ENCODE data around the gene DTX2.
A peak's percentile ranks its signal among the peaks of the same experiment; 100 is the strongest.
"Not testable (repeated sequence)": the region's sequence is repeated elsewhere in the genome, so short reads cannot be mapped to it uniquely, and the experiment has no call there.

The DTX2 gene

DNA sequence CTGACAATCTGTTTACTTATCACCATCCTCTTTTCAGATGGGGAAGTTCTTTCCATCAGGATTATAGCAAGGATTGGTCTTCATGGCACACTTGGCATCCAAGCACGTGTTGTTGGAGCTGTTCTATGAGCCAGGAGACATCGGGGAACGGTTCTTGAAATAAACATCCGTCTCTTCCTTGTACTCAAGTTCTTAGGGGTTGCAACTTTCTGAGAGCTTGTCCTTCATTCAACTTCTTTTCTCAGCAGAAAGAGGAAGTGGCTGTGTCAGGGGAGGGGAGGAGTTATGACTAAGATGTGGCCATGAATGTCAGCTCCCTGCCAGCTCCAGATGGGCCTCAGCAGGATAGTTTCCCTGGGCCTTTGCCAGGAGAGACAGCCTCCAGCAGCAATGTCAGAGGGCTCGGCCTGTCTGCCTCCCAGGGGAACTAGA lies 15.9 kb upstream of the DTX2 start:
- peak; percentile 26 for DNase-seq

DNA sequence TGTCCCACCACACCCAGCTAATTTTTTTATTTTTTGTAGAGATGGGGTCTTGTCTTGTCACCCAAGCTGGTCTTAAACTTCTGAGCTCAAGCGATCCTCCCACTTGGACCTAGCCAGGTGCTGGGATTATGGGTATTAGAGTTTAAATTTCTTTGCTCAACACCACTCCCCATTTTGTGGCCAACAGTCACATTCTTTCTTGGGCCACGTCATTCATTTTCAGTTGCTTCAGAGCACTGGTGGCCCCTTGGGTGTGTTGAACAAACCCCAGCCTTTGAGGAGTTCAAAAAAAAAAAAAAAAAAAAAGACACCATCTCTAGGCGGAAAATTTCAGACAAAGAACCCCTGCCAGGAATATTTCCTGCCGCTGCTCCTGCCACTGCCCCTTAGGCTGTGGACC lies 4.5 kb upstream of the DTX2 start:
- DNase-seq, result not testable (repeated sequence)

DNA sequence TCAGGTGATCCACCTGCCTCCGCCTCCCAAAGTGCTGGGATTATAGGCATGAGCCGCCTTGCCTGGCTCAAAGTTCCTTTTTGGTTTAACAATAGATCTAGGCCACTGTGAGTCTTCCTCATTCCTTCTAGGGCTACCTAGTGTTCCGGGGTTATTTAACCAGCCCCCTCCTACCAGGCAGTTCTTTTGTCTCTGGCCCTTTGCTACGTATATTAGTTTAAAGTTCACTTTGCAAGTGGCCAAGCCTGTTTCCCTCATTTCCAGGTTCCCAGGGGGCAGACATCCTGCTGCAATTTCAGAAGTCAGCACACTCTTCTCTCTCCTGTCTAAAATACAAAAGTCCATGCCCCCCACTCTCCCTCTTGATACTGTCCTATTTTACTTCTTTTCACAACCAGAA lies 3.0 kb upstream of the DTX2 start:
- not testable (repeated sequence) for DNase-seq

DNA sequence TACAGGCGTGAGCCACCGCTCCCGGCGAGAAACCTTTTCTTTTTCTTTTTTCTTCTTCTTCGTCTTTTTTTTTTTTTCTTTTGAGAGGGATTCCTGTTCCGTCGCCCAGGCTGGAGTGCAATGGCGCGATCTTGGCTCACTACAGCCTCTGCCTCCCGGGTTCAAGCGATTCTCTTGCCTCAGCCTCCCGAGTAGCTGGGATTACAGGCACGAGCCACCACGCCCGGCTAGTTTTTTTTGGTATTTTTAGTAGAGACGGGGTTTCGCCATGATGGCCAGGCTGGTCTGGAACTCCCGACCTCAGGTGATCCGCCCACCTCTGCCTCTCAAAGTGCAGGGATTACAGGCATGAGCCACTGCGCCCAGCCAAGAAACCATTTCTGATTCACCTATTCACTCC lies 742 bp upstream of the DTX2 start:
- not testable (repeated sequence) for DNase-seq

DNA sequence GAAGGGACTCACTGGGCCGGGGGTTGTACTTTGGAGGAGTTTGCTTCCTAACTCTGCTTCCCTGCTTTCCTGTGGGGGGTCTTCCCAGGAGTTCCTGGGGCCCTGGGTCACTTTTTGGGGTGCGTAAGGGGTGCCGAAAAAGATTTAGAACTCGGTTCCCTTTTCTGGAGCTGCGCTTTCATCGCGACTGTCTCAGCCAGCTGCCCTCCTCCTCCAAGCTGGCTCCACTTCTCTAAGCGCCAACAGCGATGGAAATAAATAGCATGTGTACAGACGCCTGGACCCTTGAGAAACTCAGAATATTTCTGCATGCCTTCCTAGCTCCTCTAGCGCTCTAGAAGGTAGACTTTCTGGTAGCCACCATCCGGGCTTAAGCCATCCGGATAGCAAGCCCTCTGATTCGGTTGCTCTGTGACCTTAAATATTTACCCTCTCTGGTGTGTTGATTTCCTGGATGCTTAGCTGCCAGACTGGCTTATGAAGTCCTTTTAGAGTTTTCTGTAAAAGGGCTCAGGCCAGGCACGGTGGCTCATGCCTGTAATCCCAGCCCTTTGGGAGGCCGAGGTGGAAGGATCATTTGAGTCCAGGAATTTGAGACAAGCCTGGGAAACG lies 868 bp downstream of the DTX2 start:
- DNase-seq, result not testable (repeated sequence)

DNA sequence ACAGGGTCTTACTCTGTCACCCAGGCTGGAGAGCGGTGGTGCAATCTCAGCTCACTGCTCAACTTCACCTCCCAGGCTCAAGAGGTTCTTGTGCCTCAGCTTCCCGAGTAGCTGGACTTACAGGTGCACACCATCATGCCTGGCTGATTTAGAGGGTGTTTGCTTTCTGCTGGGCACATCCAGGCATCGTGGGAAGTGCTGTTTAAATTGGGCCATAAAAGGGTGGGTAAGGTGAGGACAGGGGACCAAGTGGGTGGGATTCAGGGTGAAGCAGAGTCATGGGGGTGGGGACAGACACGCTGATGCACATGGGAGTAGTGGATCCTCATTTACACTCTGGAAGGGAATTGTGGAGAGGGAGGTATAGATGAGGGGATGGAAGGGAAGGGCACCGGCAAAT lies 3.5 kb downstream of the DTX2 start:
- not testable (repeated sequence) for DNase-seq

DNA sequence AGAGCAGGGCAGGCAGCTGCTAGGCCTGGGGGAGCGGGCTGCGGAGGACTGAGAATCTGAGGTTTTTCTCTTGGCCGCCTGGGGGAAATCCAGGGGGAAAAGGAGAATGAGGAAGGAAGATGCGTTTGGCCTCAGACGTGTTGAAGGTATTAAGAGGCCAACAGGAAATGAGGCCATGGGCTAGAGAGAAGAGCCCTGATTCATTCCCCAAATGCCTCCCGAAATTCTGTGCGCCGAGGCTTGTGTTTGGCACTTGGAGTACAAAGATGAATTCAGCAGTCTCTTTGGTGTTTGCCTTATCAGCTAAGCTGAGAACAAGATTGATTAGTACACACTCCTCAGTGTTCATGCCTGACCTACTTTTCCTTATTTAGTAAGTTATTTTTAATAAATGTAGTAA lies 4.4 kb downstream of the DTX2 start:
- DNase-seq, result not testable (repeated sequence)

DNA sequence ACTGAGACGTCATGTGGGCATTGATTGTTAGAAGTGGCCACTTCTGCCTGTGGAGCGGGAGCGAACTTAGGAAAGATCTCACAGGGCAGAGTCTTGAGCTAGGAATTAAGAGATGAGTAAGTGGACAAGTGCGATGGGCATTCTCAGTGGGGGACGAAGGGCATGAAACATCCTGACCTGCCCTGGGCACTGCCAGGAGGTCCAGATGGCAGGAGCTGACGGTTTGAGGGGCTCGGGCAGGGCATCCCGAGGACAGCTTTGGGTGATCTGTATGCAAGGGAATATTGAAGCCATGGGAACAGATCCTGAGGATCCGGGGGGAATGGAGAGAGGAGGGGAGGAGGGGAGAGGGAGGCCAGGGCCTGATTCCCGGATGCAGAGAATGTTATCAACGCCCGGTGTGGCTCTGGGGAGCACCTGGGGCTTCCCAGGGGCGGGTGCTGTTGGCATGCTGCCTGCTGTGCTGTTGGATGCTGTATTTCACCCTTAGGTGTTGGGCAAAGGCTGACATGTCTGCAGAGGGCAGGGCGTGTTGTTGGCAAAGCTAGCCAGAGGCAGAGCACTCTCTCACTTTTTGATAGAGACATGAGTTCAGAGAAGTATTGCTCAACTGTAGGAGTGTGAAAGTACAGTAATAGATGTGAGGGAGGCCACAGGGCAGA lies 6.4 kb downstream of the DTX2 start:
- not testable (repeated sequence) for DNase-seq

DNA sequence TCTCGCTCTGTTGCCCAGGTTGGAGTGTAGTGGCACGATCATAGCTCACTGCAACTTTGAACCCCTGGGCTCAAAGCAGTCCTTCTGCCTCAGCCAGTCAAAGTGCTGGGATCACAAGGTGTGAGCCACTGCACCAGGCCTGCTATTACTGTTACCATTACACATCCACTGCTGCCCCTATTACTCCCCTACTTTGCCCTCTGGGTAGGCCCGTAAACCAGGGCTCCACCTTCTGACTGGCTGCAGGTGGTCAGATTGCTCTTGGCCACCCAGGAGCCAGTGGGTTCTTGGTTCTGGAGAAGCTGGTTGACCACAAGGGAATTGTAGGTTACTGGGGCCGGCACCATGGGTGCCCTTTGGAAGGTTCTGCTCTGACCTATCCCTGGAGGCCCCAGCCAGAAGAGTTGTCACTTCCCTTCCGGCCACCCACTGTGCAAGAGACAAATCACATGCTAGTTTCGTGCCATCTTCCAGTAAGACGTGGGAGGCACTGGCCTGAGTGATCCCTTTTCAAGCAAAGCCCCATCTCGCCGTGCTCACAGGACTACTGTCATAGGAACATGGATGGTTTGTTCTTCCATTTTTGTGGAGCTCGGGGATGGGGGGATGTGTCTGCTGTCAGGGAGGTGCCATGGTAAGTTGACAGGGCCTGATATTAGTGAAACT lies 10.2 kb downstream of the DTX2 start:
- not testable (repeated sequence) for DNase-seq

DNA sequence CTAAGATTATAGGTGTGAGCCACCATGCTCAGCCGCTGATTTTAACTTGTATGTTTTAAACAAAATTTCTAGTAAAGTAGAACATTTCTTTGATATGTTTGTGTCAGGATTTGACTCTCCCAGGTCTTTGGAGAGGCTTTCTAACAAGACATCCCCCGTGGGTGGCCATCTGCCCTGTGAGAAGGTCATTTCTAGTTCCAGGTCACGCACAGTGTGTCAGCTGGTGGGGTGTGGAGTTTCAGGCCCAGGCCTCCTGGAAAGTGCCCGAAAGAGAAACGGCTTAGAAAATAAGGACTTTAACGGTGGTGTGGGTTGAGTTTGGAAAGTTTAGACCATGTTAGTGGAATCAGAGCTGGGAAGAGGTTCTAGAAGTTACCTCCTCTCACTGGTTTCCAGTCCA lies 11.6 kb downstream of the DTX2 start:
- not testable (repeated sequence) for DNase-seq

DNA sequence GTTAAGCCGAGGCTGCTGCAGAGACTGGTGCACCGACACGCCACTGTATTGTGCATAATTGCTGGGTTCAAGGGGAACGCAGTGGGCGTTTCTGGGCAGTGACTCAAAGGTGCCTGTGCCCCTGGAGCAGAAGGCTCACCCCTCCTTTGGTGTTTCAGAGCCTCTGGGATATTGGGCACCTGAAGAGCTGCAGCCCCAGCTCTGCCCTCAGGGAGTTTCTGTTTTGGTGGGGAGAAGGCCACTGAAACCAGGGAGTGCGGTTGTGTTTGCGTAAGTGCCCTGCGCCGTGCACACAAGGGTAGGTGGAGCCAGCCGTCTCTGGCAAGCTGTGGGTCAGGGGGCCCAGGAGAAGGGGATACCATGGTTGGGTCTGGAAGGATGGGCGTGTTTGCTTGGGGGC lies 14.8 kb downstream of the DTX2 start:
- DNase-seq, result not testable (repeated sequence)

DNA sequence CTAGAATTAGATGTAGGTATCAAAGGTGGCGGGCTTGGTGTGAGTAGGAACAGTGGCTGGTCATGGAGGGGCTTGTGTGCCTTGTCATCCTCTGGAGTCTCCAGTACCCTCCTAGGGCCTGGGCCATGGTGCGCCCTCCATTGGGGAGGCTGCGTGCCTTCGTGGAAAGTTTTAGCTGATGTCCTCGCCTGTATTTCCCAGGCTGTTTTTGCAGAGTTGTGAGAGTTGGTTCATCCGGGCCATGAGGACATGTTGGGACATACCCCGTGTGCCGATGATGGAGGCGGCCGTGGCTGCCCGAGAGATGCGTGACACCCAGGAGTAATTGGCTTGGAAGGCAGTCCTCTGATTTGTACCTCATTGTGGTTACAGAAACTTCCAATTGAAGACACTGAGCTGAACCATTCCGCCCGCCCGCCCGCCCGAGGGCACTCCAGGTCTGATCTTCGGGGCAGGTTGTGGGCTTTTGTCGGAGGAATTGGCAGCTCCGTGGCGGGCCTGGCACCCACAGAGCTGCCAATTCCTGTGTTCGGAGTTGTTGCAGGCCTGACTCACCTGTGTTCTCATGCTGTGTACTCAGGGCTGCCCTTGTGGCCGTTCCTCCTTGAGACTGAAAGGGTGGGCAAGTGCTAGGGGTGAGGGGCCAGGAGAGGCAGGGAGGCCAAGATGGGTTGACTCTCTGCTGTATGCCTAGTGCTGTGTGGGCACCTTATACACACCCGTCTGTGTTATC lies 15.4 kb downstream of the DTX2 start:
- not testable (repeated sequence) for DNase-seq

DNA sequence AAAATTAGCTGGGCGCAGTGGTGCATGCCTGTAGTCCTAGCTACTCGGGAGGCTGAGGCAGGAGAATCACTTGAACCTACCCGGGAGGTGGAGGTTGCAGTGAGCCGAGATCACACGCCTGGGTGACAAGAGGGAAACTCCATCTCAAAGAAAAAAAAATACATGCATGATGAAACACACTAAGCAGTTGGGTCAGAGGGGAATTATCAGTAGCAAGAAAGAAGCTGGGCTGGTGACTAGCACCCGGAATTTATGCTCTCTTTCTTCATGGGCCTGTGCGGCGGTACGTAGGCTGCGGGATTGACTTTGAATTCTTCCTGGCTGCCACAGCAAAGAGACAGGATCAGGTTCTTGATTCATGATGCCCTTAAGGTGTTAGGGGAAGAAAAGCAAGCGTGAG lies 18.1 kb downstream of the DTX2 start:
- DNase-seq, result not testable (repeated sequence)

DNA sequence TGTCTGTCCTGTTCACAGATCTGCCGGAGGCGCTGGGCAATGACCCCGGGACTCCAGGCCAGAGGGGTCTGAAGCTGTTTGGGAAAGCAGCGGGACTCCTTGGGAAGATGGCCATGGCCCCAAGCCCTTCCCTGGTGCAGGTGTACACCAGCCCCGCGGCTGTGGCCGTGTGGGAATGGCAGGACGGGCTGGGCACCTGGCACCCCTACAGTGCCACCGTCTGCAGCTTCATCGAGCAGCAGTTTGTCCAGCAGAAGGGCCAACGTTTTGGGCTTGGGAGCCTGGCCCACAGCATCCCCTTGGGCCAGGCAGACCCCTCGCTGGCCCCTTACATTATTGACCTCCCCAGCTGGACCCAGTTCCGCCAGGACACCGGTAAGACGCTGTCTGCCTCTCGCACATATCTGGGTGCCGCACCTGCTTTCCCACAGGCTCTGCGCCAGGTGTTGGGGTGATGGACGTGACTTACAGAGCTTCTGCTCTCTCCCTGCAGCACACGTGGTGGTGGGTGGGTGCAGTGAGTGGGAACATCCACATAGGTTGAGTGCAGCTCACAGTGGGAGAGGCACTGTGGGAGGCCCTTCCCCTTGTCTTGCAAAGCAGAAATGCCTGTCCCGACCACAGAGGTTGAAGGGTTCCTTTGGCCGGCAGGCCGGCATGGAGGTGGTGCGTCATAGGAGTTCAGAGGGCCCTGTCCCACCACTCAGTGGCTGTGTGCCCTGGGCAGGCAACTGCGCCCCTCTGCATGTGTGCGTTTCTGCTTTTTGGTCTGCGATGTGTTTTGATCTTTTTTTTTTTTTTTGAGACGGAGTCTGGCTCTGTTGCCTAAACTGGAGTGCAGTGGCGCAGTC lies 19.1 kb downstream of the DTX2 start:
- not testable (repeated sequence) for DNase-seq

DNA sequence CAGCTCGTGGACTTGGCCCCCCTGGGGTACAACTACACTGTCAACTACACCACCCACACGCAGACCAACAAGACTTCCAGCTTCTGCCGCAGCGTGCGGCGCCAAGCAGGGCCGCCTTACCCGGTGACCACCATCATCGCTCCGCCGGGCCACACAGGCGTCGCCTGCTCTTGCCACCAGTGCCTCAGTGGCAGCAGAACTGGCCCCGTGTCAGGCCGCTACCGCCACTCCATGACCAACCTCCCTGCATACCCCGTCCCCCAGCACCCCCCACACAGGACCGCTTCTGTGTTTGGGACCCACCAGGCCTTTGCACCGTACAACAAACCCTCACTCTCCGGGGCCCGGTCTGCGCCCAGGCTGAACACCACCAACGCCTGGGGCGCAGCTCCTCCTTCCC lies 21.2 kb downstream of the DTX2 start:
- not testable (repeated sequence) for DNase-seq

DNA sequence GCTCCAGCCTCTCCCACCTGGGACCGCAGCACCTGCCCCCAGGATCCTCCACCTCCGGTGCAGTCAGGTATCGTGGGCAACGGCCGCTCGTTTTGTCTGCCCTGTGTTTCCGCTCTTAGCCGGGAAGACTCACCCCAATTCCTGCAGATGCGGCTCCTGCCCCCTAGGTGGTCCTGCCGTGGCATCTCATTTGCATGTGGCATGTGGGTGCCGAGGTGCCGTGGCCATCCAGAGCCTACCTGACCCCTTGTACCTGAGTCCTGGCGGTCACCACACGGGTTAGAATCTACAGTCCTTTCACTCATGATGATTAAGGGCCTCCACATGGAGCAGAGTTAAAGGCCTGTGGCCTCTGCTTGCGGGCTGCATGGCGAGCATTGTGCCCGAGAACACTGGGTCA lies 21.6 kb downstream of the DTX2 start:
- DNase-seq, result not testable (repeated sequence)

DNA sequence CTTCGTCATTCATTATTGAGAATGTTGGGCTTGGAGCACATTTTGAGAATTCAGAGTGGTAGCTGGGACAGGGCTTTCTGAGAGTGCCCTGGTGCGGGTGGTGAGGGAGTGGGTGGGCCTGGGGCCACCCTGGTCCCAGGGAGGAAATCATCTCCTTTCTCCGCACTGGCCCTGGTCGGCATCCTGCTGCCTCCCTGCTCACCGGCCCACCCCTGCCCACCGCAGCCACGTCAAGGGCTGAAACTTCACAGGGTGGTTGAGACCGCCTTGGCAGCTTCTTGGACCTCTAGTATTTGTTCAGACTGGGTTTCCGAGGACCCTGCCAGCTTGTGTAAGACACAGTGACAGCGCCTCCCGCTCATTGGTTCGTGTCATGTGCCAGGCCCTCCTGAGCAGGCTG lies 22.9 kb downstream of the DTX2 start:
- not testable (repeated sequence) for DNase-seq

DNA sequence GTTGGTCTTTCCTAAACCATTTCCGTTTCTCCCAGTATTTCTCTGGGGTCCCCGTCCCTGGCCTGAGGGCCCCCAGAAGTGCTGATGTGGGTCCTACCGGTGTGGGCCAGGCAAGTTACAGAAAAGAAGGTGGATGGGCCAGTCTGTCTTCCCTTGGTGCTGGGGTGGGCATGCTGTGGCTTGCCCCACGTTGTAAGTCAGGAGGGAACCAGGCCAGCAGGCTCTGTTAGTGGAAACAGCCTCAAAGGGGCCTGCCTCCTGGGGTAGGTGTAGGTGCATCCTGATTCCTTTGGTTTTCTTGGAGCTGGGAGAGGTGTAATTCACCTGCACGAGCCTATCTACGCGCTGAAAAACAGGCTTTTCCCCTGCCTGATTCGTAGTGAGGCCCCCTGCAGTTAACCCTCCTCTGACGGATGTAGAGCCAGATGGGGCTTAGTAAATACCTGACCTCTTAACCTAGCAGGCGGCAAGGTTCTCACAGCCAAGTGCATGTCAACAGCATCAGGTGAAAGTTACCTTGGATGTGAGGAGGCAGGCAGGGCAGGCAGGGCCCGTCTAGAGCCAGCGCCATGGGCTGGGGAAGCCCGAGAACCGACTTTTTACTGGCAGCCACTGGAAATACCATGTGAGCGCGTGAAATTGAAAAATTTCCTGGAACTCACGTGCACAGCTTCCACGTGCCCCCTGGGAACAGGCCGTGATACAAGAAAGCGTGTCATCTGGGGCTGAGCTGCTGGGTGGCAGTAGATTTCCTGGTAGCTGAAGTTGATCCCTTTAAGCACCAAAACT lies 24.5 kb downstream of the DTX2 start:
- DNase-seq, result not testable (repeated sequence)

DNA sequence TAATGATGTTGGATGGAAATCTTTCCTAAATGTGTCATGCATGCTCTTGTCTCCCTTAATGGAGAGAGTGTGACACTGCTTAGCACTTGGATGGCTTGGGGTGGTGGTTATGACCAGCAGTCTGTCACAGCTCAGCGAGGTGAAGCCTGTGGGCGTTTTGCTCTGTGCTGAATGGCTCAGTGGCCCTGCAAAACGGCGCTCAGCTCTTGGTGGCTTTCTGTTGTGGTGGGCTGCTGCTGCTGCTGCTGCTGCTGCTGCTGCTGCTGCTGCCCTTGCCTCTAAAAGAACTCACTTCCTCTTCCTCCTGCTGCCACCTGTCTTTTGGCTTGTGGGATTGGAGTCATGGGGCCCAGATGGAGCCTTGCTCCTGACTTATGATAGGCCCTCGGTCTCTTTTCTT lies 25.1 kb downstream of the DTX2 start:
- DNase-seq, result peak; percentile 47

DNA sequence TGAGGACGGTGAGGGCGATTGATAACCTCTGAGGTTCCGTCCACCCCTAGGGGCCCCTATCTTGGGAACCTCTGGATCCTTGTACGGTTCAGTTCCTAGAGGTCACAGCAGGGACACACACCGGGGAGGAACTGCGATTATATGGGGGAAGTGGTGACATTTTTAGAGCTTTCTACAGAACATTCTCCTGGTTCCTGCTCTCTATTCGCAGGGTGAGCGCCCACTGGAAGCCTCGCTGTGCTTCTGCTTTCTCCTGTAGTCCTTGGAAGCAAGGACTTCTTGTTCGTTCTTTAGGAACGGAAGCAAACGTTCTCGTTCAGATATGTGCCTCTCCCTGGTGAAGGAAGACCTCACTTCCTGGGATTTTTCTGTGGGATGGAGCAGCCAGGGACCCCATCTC lies 26.5 kb downstream of the DTX2 start:
- DNase-seq, result not testable (repeated sequence)

DNA sequence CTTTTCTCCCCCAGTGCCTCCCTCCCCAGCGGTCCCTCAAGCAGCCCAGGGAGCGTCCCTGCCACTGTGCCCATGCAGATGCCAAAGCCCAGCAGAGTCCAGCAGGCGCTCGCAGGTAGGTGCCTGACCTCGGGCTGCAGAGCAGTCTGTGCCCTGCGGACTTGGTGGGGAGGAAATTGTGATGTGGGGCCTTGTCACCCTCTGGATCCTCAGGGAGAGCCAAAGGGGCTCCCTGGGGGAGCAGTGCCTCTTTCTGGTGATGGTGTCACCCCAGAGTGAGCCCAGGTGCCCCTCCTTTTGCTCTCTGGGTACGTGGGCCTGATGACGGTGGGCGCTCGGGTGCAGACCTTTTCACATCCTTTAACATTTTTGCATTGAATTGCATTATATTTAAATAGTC lies 30.6 kb downstream of the DTX2 start:
- DNase-seq, result not testable (repeated sequence)

DNA sequence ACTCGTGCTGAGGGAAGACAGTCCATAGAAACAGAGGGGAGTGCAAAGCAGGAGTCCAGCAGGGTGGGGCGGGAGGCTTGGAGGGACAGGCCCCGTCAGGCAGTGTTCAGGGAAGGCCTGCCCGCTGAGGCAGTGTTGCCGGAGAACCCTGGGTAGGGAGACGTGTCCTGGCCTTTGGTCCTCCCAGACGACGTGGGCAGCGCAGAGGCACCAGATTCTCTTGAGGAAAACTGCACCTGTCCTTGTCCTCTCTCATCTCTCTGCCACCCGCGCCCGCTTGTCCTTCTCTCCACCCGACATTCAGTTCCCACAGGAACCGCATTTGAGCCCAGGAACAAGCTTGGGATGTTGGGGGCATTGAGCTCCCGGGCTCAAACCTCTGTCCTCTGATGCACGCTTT lies 34.2 kb downstream of the DTX2 start:
- not testable (repeated sequence) for DNase-seq
